Ureter (tissue), 1 donor: ENCODE data around the gene ZNF236. TPM values are rescaled to one million over a fixed set of nuclear protein-coding genes. Genes with fewer than 3 reads are reported as not detected.
A peak's percentile ranks its signal among the peaks of the same experiment; 100 is the strongest.
"Not testable (repeated sequence)": the region's sequence is repeated elsewhere in the genome, so short reads cannot be mapped to it uniquely, and the experiment has no call there.

Experiments used
- DNase-seq: peaks from one replicate; pipeline ENCODE4 v3.0.0-alpha.2; 2020; ENCODE audit warnings: low spot score
- total RNA-seq: library from RNA; stranded (reverse); gene quantifications from one replicate; pipeline ENCODE4 v1.2.4, GENCODE V29; 2023
- donor health status: DM: yes; HTN: yes; CAD: no.

ZNF236 gene
- total RNA-seq, 1 donor from 2014 or later = 30.0 TPM

- DNase-seq = not testable (repeated sequence)
These were observed 122.0 kb downstream of the ZNF236 start for GRCh38 chr18:76944346-76944745.

- DNase-seq = no peak
These were observed 126.0 kb downstream of the ZNF236 start for GRCh38 chr18:76948345-76948744.

- DNase-seq = no peak
These were observed 129.3 kb downstream of the ZNF236 start for GRCh38 chr18:76951456-76952247.

- no peak for DNase-seq
These were observed 130.4 kb downstream of the ZNF236 start for GRCh38 chr18:76952747-76953146.

GRCh38 chr18:76953156-76953555, 130.8 kb downstream of the ZNF236 start:
- DNase-seq = no peak

- DNase-seq = peak; percentile 70
These were observed 131.4 kb downstream of the ZNF236 start for GRCh38 chr18:76953583-76954233.

- no peak for DNase-seq
These were observed 133.3 kb downstream of the ZNF236 start for GRCh38 chr18:76955524-76956170.

- DNase-seq = no peak
These were observed 134.3 kb downstream of the ZNF236 start for GRCh38 chr18:76956648-76957047.

GRCh38 chr18:76957384-76958355, 135.3 kb downstream of the ZNF236 start:
- no peak for DNase-seq

- no peak for DNase-seq
These were observed 136.5 kb downstream of the ZNF236 start for GRCh38 chr18:76958692-76959341.

GRCh38 chr18:76959605-76960004, 137.2 kb downstream of the ZNF236 start:
- DNase-seq = no peak

GRCh38 chr18:76960528-76961035, 138.2 kb downstream of the ZNF236 start:
- no peak for DNase-seq

- no peak for DNase-seq
These were observed 140.5 kb downstream of the ZNF236 start for GRCh38 chr18:76962851-76963250.

GRCh38 chr18:76963936-76964335, 141.6 kb downstream of the ZNF236 start:
- DNase-seq = no peak

- DNase-seq = not testable (repeated sequence)
These were observed 143.3 kb downstream of the ZNF236 start for GRCh38 chr18:76965555-76966151.

- DNase-seq = not testable (repeated sequence)
These were observed 144.9 kb downstream of the ZNF236 start for GRCh38 chr18:76967299-76967698.

- DNase-seq = no peak
These were observed 145.5 kb downstream of the ZNF236 start for GRCh38 chr18:76967721-76968472.

GRCh38 chr18:76970770-76971559, 148.6 kb downstream of the ZNF236 start:
- no peak for DNase-seq

GRCh38 chr18:76972241-76972640, 149.9 kb downstream of the ZNF236 start:
- no peak for DNase-seq
